Effector memory CD8-positive, alpha-beta T cell (primary cell): Measurements from ENCODE around the gene MOB1B.
A peak's percentile ranks its signal among the peaks of the same experiment; 100 is the strongest.

Source experiments
- ATAC-seq: fragments of 150-1000 bp; cut with Tn5 transposase; replicated peaks from 2 replicates; pipeline ENCODE4 v1.10.0; 2021; ENCODE audit warnings: mild to moderate bottlenecking, moderate library complexity
- DNase-seq, 3 experiments: peaks; one replicate each; pipeline ENCODE4 v3.0.0; 2021
- H3K27ac Mint-ChIP-seq, 2 donors: one replicate each; pipeline ENCODE4 v1.8.0; 2022; ENCODE audit warnings: mild to moderate bottlenecking in 2 of 2, mixed read lengths in 2 of 2, moderate library complexity in 2 of 2
- H3K27me3 Mint-ChIP-seq, 2 donors: one replicate each; pipeline ENCODE4 v1.8.0; 2022; ENCODE audit warnings: mixed read lengths in 2 of 2
- H3K36me3 Mint-ChIP-seq: one replicate; pipeline ENCODE4 v1.8.0; 2022; ENCODE audit warnings: mild to moderate bottlenecking, moderate library complexity, mixed read lengths; ENCODE audit not compliant: insufficient read depth
- H3K4me1 Mint-ChIP-seq, 2 donors: one replicate each; pipeline ENCODE4 v1.8.0; 2022; ENCODE audit warnings: low read depth in 2 of 2, mixed read lengths in 2 of 2
- H3K4me3 Mint-ChIP-seq, 2 donors: one replicate each; pipeline ENCODE4 v1.8.0; 2022; ENCODE audit warnings: mild to moderate bottlenecking in 2 of 2, mixed read lengths in 2 of 2, moderate library complexity in 2 of 2
- H3K9me3 Mint-ChIP-seq, 2 donors: one replicate each; pipeline ENCODE4 v1.8.0; 2022; ENCODE audit warnings: mixed read lengths in 2 of 2
- total RNA-seq, 9 experiments: gene quantifications; one replicate each; lab custom pipeline; 2026; lab: John Stamatoyannopoulos, UW

The MOB1B gene
- total RNA-seq = 12.1 to 38.1 (median 29.5) reads per million in 9 experiments

GRCh38 chr4:70901984-70902576, at the start of gene MOB1B:
Gene MOB1B (plus strand): TSS chr4:70902369. CDS start chr4:70902537, 168 bp downstream.
- H3K4me1 Mint-ChIP-seq = peaks cover 20 to 23% of the 10 kb centered on the region in 2 donors
- H3K27me3 Mint-ChIP-seq = no peaks in the 10 kb centered on the region
- ATAC-seq (peak; percentile 94), DNase-seq (peak; percentile 69 to 76 (median 75))
- peak within 1 kb of the TSS; percentile 93 to 96 for H3K27ac Mint-ChIP-seq
- H3K9me3 Mint-ChIP-seq = no peaks in the 10 kb centered on the region
- H3K36me3 Mint-ChIP-seq = peaks cover 4% of the 10 kb centered on the region
- H3K4me3 Mint-ChIP-seq = peak within 1 kb of the TSS; percentile 99

- Mint-ChIP-seq H3K27me3 (no peaks in the 10 kb centered on the region), H3K4me3 (no peak overlapping the region), H3K36me3 (no peaks in the 10 kb centered on the region), H3K27ac (no peak overlapping the region), H3K4me1 (no peaks in the 10 kb centered on the region), H3K9me3 (no peaks in the 10 kb centered on the region)
- DNase-seq (no peak), ATAC-seq (no peak)
These were observed 46.7 kb upstream of the MOB1B start for GRCh38 chr4:70855464-70855863.

GRCh38 chr4:70858454-70858853, 43.7 kb upstream of the MOB1B start:
- no peak for ATAC-seq
- DNase-seq = no peak
- Mint-ChIP-seq H3K9me3 (no peaks in the 10 kb centered on the region), H3K36me3 (no peaks in the 10 kb centered on the region), H3K4me1 (peaks cover 0 to 4% of the 10 kb centered on the region in 2 donors), H3K4me3 (no peak overlapping the region), H3K27me3 (no peaks in the 10 kb centered on the region), H3K27ac (no peak overlapping the region)

GRCh38 chr4:70859066-70859465, 43.1 kb upstream of the MOB1B start:
- H3K36me3 Mint-ChIP-seq = no peaks in the 10 kb centered on the region
- peaks cover 0 to 4% of the 10 kb centered on the region in 2 donors for H3K4me1 Mint-ChIP-seq
- no peaks in the 10 kb centered on the region for H3K27me3 Mint-ChIP-seq
- DNase-seq (no peak), ATAC-seq (no peak)
- no peak overlapping the region for H3K4me3 Mint-ChIP-seq
- no peaks in the 10 kb centered on the region for H3K9me3 Mint-ChIP-seq
- no peak overlapping the region for H3K27ac Mint-ChIP-seq

GRCh38 chr4:70863099-70863790, 38.9 kb upstream of the MOB1B start:
- H3K27ac Mint-ChIP-seq = peak overlapping the region in 1 of 2 donors; percentile 32
- DNase-seq (no peak), ATAC-seq (no peak)
- H3K36me3 Mint-ChIP-seq = no peaks in the 10 kb centered on the region
- peaks cover 0 to 4% of the 10 kb centered on the region in 2 donors for H3K4me1 Mint-ChIP-seq
- no peaks in the 10 kb centered on the region for H3K9me3 Mint-ChIP-seq
- no peak overlapping the region for H3K4me3 Mint-ChIP-seq
- H3K27me3 Mint-ChIP-seq = no peaks in the 10 kb centered on the region

GRCh38 chr4:70868778-70869177, 33.4 kb upstream of the MOB1B start:
- DNase-seq (no peak), ATAC-seq (no peak)
- Mint-ChIP-seq H3K36me3 (no peaks in the 10 kb centered on the region), H3K4me1 (no peaks in the 10 kb centered on the region), H3K27me3 (peaks cover 0 to 6% of the 10 kb centered on the region in 2 donors), H3K4me3 (no peak overlapping the region), H3K27ac (no peak overlapping the region), H3K9me3 (no peaks in the 10 kb centered on the region)

GRCh38 chr4:70873216-70873615, 29.0 kb upstream of the MOB1B start:
- no peak overlapping the region for H3K4me3 Mint-ChIP-seq
- ATAC-seq (no peak), DNase-seq (no peak)
- H3K4me1 Mint-ChIP-seq = no peaks in the 10 kb centered on the region
- H3K9me3 Mint-ChIP-seq = no peaks in the 10 kb centered on the region
- H3K36me3 Mint-ChIP-seq = no peaks in the 10 kb centered on the region
- H3K27ac Mint-ChIP-seq = no peak overlapping the region
- H3K27me3 Mint-ChIP-seq = peaks cover 0 to 6% of the 10 kb centered on the region in 2 donors

GRCh38 chr4:70874268-70875156, 27.7 kb upstream of the MOB1B start:
- Mint-ChIP-seq H3K27me3 (peaks cover 0 to 6% of the 10 kb centered on the region in 2 donors), H3K36me3 (no peaks in the 10 kb centered on the region), H3K27ac (no peak overlapping the region), H3K9me3 (no peaks in the 10 kb centered on the region), H3K4me3 (no peak overlapping the region), H3K4me1 (no peaks in the 10 kb centered on the region)
- DNase-seq (no peak), ATAC-seq (no peak)

GRCh38 chr4:70877556-70877955, 24.6 kb upstream of the MOB1B start:
- Mint-ChIP-seq H3K4me3 (no peak overlapping the region), H3K27ac (no peak overlapping the region), H3K36me3 (no peaks in the 10 kb centered on the region), H3K9me3 (no peaks in the 10 kb centered on the region), H3K27me3 (no peaks in the 10 kb centered on the region), H3K4me1 (no peaks in the 10 kb centered on the region)
- ATAC-seq = no peak
- no peak for DNase-seq

GRCh38 chr4:70880739-70881138, 21.4 kb upstream of the MOB1B start:
- H3K4me1 Mint-ChIP-seq = no peaks in the 10 kb centered on the region
- DNase-seq (no peak), ATAC-seq (no peak)
- no peak overlapping the region for H3K4me3 Mint-ChIP-seq
- no peaks in the 10 kb centered on the region for H3K27me3 Mint-ChIP-seq
- no peaks in the 10 kb centered on the region for H3K36me3 Mint-ChIP-seq
- H3K9me3 Mint-ChIP-seq = no peaks in the 10 kb centered on the region
- H3K27ac Mint-ChIP-seq = no peak overlapping the region

GRCh38 chr4:70885174-70885573, 17.0 kb upstream of the MOB1B start:
- no peaks in the 10 kb centered on the region for H3K9me3 Mint-ChIP-seq
- H3K4me3 Mint-ChIP-seq = no peak overlapping the region
- H3K27ac Mint-ChIP-seq = no peak overlapping the region
- no peak for ATAC-seq
- no peaks in the 10 kb centered on the region for H3K4me1 Mint-ChIP-seq
- peaks cover 0 to 10% of the 10 kb centered on the region in 2 donors for H3K27me3 Mint-ChIP-seq
- DNase-seq = no peak
- H3K36me3 Mint-ChIP-seq = no peaks in the 10 kb centered on the region

GRCh38 chr4:70892086-70892769, 9.9 kb upstream of the MOB1B start:
- Mint-ChIP-seq H3K27ac (no peak overlapping the region), H3K4me1 (no peaks in the 10 kb centered on the region), H3K36me3 (no peaks in the 10 kb centered on the region), H3K9me3 (no peaks in the 10 kb centered on the region), H3K27me3 (peaks cover 0 to 8% of the 10 kb centered on the region in 2 donors), H3K4me3 (no peak overlapping the region)
- no peak for ATAC-seq
- no peak for DNase-seq

- H3K36me3 Mint-ChIP-seq = no peaks in the 10 kb centered on the region
- H3K27ac Mint-ChIP-seq = no peak overlapping the region
- H3K27me3 Mint-ChIP-seq = peaks cover 0 to 8% of the 10 kb centered on the region in 2 donors
- H3K4me1 Mint-ChIP-seq = no peaks in the 10 kb centered on the region
- DNase-seq (no peak), ATAC-seq (no peak)
- no peak overlapping the region for H3K4me3 Mint-ChIP-seq
- H3K9me3 Mint-ChIP-seq = no peaks in the 10 kb centered on the region
These were observed 8.4 kb upstream of the MOB1B start for GRCh38 chr4:70893790-70894189.
